Adipocyte (in vitro differentiated cells): ENCODE measurements around the gene CDK5RAP2.
A peak's percentile ranks its signal among the peaks of the same experiment; 100 is the strongest.

Experiments used
- DNase-seq: peaks from one replicate; pipeline ENCODE4 v3.0.0-alpha.2; 2015; ENCODE audit warnings: low read depth
- H3K27me3 ChIP-seq: replicated peaks from 2 replicates; pipeline ENCODE4 v1.7.0; 2013; ENCODE audit warnings: mild to moderate bottlenecking, low read length, moderate library complexity; ENCODE audit not compliant: control insufficient read depth, insufficient read depth
- H3K36me3 ChIP-seq: 2 replicates; pipeline ENCODE4 v1.7.0; 2013; ENCODE audit warnings: low read length, mild to moderate bottlenecking, moderate library complexity; ENCODE audit not compliant: control insufficient read depth, insufficient read depth, severe bottlenecking
- H3K4me1 ChIP-seq: 2 replicates; pipeline ENCODE4 v1.7.0; 2013; ENCODE audit warnings: mild to moderate bottlenecking, low read length, moderate library complexity; ENCODE audit not compliant: control insufficient read depth, insufficient read depth
- H3K4me3 ChIP-seq: 2 replicates; pipeline ENCODE4 v1.7.0; 2013; ENCODE audit warnings: mild to moderate bottlenecking, low read length, moderate library complexity
- H3K9ac ChIP-seq: 2 replicates; pipeline ENCODE4 v1.7.0; 2013; ENCODE audit warnings: mild to moderate bottlenecking, low read length, moderate library complexity
- H3K9me3 ChIP-seq: 2 replicates; pipeline ENCODE4 v1.7.0; 2013; ENCODE audit warnings: mild to moderate bottlenecking, low read length, moderate library complexity; ENCODE audit not compliant: control insufficient read depth

CDK5RAP2 gene

DNA sequence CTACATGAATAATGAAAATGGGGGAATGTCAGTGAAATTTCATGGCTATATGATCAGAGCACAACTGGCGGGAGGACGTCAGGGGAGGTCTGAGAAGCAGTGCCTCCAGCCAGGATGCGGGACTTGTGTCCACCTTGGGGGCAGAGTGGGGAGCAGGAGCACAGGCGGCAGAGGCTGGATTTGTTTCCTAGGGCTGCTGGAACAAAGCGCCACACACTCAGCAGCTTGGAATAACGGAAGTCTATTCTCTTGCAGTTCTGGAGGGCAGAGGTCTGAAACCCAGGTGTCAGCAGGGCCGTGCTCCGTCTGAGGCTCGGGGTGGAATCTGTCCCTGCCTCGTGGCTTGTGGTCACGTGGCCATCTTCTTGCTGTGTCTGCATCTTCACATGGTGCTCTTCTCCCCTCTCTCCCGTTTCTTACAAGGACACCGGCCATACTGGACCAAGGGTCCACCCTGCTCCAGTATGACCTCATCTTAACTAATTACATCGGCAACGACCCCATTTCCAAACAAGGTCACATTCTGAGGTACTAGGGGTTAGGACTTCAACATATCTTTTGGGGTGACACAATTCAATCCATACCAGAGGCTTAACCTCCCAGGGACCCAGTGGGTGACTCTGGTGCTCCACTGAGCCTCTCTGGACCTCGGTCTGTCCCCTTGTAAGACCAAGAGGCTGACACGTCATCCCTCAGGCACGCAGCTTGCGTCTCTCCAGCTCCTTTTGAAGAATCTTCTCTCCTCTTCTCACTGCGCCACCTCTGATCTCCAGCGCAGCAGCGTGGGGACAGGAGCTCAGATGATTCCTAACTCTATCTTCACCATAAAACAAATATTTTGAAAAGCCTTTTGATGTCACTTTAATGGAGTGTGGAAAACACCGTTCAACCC lies 202.5 kb downstream of the CDK5RAP2 start:
- no peak for DNase-seq
- peaks cover 13% of the 10 kb centered on the region for H3K9me3 ChIP-seq
- H3K4me1 ChIP-seq = no peaks in the 10 kb centered on the region
- peaks cover 5% of the 10 kb centered on the region for H3K27me3 ChIP-seq
- H3K36me3 ChIP-seq = no peaks in the 10 kb centered on the region
- H3K9ac ChIP-seq = no peak overlapping the region
- H3K4me3 ChIP-seq = no peak overlapping the region

DNA sequence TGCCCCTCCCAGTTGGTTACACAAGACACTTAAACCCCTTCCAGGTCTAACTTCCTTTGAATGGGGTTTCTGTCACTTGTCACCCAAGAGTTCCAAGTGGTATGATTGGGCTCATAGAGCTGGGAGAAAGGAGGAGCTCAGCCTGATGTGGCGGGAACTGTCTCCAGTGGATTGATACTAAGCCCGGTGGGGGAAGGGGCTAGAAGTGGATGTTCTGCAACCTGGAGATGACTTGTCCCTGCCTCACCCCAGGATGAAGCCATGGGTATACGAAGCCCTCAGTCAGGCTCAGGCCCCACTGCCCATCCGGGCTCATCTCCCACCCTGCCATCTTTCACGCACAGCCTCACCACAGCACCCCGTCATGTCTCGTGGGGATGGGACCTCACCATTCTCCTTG lies 203.9 kb downstream of the CDK5RAP2 start:
- no peaks in the 10 kb centered on the region for H3K36me3 ChIP-seq
- peaks cover 13% of the 10 kb centered on the region for H3K9me3 ChIP-seq
- no peak overlapping the region for H3K9ac ChIP-seq
- no peak overlapping the region for H3K4me3 ChIP-seq
- H3K27me3 ChIP-seq = peaks cover 14% of the 10 kb centered on the region
- H3K4me1 ChIP-seq = no peaks in the 10 kb centered on the region
- no peak for DNase-seq

DNA sequence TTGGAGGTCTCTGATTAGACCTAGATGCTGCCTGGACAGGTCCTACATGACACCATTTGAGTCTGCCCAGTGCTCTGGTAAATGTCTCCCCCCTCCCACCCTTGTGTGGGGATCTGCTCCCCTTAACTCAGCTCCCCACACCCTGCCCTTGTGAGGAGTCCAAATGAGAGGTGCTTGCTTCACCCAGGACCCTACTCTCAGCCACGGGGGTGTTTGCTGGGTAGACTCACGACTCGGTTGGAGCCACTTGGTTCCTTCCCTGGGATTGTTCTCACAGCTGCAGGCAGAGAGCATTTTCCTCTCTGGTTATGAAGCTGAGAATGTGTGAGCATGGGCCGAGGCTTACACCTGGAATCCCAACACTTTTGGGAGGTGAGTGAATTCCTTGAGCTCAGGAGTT lies 204.7 kb downstream of the CDK5RAP2 start:
- Histone ChIP-seq H3K4me1 (no peaks in the 10 kb centered on the region), H3K4me3 (no peak overlapping the region), H3K9me3 (peaks cover 13% of the 10 kb centered on the region), H3K36me3 (no peaks in the 10 kb centered on the region), H3K9ac (no peak overlapping the region), H3K27me3 (peaks cover 15% of the 10 kb centered on the region)
- no peak for DNase-seq

GRCh38 chr9:120374817-120375216 lies 205.2 kb downstream of the CDK5RAP2 start:
- Histone ChIP-seq H3K9ac (no peak overlapping the region), H3K4me3 (no peak overlapping the region), H3K9me3 (peaks cover 10% of the 10 kb centered on the region), H3K27me3 (peaks cover 15% of the 10 kb centered on the region), H3K36me3 (no peaks in the 10 kb centered on the region), H3K4me1 (no peaks in the 10 kb centered on the region)
- DNase-seq = no peak

DNA sequence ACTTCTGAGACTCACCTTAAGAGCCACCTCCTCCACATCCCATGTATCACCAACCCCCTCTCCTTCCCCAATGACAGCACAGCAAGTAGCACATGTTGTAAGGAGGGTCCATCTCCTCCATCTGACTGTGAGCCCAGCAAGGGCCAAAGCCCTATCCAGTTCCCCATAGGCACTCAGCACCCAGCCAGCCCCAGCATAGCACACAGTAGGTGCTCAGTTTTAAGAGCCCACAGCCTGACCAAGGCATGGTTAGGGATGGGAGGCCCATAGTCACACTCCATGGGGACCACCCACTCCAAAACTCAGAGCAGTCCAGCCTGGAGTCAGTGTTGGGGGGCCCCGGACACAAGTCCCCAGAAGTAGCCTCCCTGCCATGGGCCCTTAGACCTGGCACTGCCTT lies 205.7 kb downstream of the CDK5RAP2 start:
- no peak for DNase-seq
- H3K4me3 ChIP-seq = no peak overlapping the region
- peaks cover 7% of the 10 kb centered on the region for H3K9me3 ChIP-seq
- H3K4me1 ChIP-seq = no peaks in the 10 kb centered on the region
- no peaks in the 10 kb centered on the region for H3K36me3 ChIP-seq
- no peak overlapping the region for H3K9ac ChIP-seq
- peaks cover 15% of the 10 kb centered on the region for H3K27me3 ChIP-seq

DNA sequence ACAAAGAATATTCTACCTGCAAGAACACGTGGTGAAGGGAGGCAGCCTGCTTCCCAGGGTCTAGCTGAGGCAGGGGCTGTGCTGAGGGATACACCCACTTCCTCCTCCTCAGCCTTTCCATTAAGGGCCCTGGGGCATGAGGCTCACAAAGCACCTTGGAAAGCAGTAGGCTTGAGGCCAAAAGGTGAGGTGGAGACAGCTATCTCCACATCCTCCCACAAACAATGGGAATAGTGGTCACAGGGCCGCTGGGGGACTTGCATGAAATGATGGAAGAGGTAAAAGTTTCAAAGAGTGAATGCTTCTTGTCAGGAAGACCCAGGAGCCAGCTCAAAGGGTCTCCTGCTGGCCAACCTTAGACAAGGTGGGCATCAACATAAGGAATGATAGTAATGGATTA lies 207.9 kb downstream of the CDK5RAP2 start:
- peaks cover 15% of the 10 kb centered on the region for H3K27me3 ChIP-seq

DNA sequence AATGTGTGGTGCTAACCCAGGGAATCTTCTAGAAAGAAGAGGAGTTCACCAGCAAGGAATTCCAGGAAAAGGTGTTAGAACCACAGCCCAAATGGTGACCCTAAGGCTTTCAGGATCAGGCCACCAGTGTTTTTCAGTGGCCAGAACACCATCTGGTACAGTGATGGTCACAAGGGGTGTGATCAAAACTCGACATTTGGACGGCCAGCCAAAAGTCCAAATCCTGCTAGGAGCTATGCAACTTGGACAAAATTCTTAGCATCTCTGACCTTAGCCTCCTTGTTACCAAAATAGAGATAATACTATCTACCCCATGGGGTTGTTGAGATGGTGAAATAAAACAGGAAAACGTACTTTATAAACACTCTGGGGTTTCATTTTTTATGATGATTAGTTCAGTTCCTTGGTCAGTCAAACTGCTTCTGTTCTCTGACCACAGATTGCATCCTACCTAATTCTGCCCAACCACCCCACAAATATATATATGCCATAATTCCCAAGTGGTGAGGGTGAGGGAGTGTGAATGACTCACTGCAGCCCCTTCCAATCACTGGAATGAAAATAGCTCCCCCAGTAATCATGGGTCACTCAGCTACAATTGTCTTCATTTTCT lies 210.3 kb downstream of the CDK5RAP2 start:
- DNase-seq = no peak
- peaks cover 13% of the 10 kb centered on the region for H3K4me1 ChIP-seq

More for the DNA sequence above, 207.9 kb downstream of the CDK5RAP2 start:
- peaks cover 7% of the 10 kb centered on the region for H3K9me3 ChIP-seq
- H3K9ac ChIP-seq = no peak overlapping the region
- H3K4me1 ChIP-seq = no peaks in the 10 kb centered on the region
- no peak for DNase-seq
- H3K36me3 ChIP-seq = no peaks in the 10 kb centered on the region
- H3K4me3 ChIP-seq = no peak overlapping the region

GRCh38 chr9:120368799-120369198 lies 211.2 kb downstream of the CDK5RAP2 start:
- H3K4me3 ChIP-seq = no peak overlapping the region
- H3K9ac ChIP-seq = no peak overlapping the region
- peaks cover 13% of the 10 kb centered on the region for H3K4me1 ChIP-seq
- H3K36me3 ChIP-seq = no peaks in the 10 kb centered on the region
- H3K9me3 ChIP-seq = peaks cover 7% of the 10 kb centered on the region
- H3K27me3 ChIP-seq = peaks cover 15% of the 10 kb centered on the region
- no peak for DNase-seq

More for the DNA sequence above, 210.3 kb downstream of the CDK5RAP2 start:
- Histone ChIP-seq H3K4me3 (no peak overlapping the region), H3K27me3 (peaks cover 15% of the 10 kb centered on the region), H3K9me3 (peaks cover 7% of the 10 kb centered on the region), H3K36me3 (no peaks in the 10 kb centered on the region), H3K9ac (no peak overlapping the region)

GRCh38 chr9:120366644-120367019 lies 213.3 kb downstream of the CDK5RAP2 start:
- H3K4me3 ChIP-seq = no peak overlapping the region
- peaks cover 21% of the 10 kb centered on the region for H3K4me1 ChIP-seq
- DNase-seq = peak; percentile 87
- no peak overlapping the region for H3K9ac ChIP-seq
- peaks cover 5% of the 10 kb centered on the region for H3K27me3 ChIP-seq
- no peaks in the 10 kb centered on the region for H3K9me3 ChIP-seq
- H3K36me3 ChIP-seq = no peaks in the 10 kb centered on the region

DNA sequence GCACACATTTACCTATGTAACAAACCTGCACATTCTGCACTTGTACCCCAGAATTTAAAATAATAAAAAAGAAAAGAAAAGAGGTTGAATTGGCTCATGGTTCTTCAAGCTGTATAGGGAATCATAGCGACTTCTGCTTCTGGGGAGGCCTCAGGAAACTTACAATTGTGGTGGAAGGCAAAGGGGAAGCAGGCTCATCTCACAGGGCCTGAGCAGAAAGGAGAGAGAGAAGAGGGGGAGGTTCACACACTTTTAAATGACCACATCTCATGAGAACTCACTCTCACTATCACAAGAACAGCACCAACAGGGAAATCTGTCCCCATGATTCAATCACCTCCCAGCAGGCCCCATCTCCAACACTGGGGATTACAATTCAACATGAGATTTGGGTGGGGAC lies 214.6 kb downstream of the CDK5RAP2 start:
- DNase-seq = no peak
- Histone ChIP-seq H3K9ac (no peak overlapping the region), H3K27me3 (no peaks in the 10 kb centered on the region), H3K9me3 (no peaks in the 10 kb centered on the region), H3K36me3 (no peaks in the 10 kb centered on the region), H3K4me1 (peaks cover 21% of the 10 kb centered on the region), H3K4me3 (no peak overlapping the region)

DNA sequence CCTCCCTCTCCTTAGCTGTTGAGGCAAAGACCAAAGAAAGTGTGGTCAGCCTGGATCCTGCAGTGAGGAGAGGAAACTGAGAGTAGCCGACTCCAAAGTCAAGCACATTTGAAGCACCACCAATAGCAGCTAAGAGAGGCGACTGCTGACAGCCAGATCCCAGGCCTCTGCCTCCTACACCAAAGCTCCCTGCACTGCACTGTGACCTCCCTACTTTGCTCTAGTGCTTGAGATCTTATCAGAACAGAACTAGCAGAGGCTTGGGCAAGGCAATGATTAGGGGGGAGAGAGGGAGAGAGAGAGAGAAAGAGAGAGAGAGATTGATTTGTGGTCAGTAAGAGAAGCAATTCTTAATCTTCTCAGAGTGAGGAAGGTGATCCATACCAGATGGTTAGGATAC lies 216.3 kb downstream of the CDK5RAP2 start:
- no peaks in the 10 kb centered on the region for H3K9me3 ChIP-seq
- no peak overlapping the region for H3K4me3 ChIP-seq
- H3K9ac ChIP-seq = no peak overlapping the region
- H3K36me3 ChIP-seq = no peaks in the 10 kb centered on the region
- no peaks in the 10 kb centered on the region for H3K27me3 ChIP-seq
- peaks cover 21% of the 10 kb centered on the region for H3K4me1 ChIP-seq
- DNase-seq = no peak
